Chondrocyte (in vitro differentiated cells): ENCODE data around the gene RAI1. TPM values are rescaled to one million over a fixed set of nuclear protein-coding genes. Genes with fewer than 3 reads are reported as not detected.

Source experiments
- DNase-seq: peaks from one replicate; pipeline ENCODE4 v3.0.0; 2021; ENCODE audit warnings: mixed read lengths, low spot score
- H3K27ac Mint-ChIP-seq: one replicate; pipeline ENCODE4 v1.8.0; 2021; ENCODE audit warnings: mild to moderate bottlenecking, moderate library complexity, mixed read lengths; ENCODE audit not compliant: unreplicated experiment
- H3K27me3 Mint-ChIP-seq: 2 replicates; pipeline ENCODE4 v1.8.0; 2021; ENCODE audit warnings: low read depth, mixed read lengths
- H3K36me3 Mint-ChIP-seq: 2 replicates; pipeline ENCODE4 v1.8.0; 2021; ENCODE audit warnings: low read depth, mixed read lengths
- H3K4me1 Mint-ChIP-seq: 2 replicates; pipeline ENCODE4 v1.8.0; 2021; ENCODE audit warnings: low read depth, mild to moderate bottlenecking, mixed read lengths
- H3K4me3 Mint-ChIP-seq: one replicate; pipeline ENCODE4 v1.8.0; 2021; ENCODE audit warnings: mild to moderate bottlenecking, moderate library complexity, mixed read lengths; ENCODE audit not compliant: unreplicated experiment
- H3K9me3 Mint-ChIP-seq: 2 replicates; pipeline ENCODE4 v1.8.0; 2021; ENCODE audit warnings: low read depth, mixed read lengths
- total RNA-seq: library from RNA; stranded (reverse); gene quantifications from 3 replicates; pipeline ENCODE4 v1.2.1, GENCODE V29; 2021
- TF ChIP-seq, protein P1 (sequence below): fragments of 200-600 bp; sonication (generic); IDR thresholded peaks from 2 replicates; pipeline ENCODE4 v1.5.0; 2021; ENCODE audit warnings: antibody characterized with exemption, mild to moderate bottlenecking, moderate library complexity

Gene RAI1
- total RNA-seq, 1 donor from 2014 or later, result 28.7 TPM

DNA sequence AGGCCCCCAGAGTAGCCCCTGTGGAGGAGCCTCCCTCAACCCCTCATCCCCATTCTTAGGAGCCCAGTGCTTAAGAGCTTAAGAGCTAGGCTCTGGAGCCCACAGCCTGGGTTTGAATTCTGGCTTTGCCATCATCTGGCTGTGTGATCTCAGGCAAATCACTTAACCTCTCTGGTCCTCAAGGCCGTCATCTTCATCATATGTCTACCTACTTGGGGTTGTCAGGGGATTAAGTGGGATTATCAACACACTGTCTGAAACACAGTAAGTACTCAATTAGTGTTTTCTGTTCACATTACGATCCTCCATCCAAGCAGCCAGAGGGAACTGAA is 150.7 kb downstream of the RAI1 start:
- Mint-ChIP-seq H3K4me1 (peaks cover 19% of the 10 kb centered on the region), H3K36me3 (no peaks in the 10 kb centered on the region)

GRCh38 chr17:17833658-17834357 is 152.6 kb downstream of the RAI1 start:
- TF ChIP-seq, protein P1, sequence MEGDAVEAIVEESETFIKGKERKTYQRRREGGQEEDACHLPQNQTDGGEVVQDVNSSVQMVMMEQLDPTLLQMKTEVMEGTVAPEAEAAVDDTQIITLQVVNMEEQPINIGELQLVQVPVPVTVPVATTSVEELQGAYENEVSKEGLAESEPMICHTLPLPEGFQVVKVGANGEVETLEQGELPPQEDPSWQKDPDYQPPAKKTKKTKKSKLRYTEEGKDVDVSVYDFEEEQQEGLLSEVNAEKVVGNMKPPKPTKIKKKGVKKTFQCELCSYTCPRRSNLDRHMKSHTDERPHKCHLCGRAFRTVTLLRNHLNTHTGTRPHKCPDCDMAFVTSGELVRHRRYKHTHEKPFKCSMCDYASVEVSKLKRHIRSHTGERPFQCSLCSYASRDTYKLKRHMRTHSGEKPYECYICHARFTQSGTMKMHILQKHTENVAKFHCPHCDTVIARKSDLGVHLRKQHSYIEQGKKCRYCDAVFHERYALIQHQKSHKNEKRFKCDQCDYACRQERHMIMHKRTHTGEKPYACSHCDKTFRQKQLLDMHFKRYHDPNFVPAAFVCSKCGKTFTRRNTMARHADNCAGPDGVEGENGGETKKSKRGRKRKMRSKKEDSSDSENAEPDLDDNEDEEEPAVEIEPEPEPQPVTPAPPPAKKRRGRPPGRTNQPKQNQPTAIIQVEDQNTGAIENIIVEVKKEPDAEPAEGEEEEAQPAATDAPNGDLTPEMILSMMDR, result no peak
- no peaks in the 10 kb centered on the region for H3K9me3 Mint-ChIP-seq
- peaks cover 37% of the 10 kb centered on the region for H3K4me1 Mint-ChIP-seq
- no peak overlapping the region for H3K27ac Mint-ChIP-seq
- H3K36me3 Mint-ChIP-seq, result no peaks in the 10 kb centered on the region
- H3K27me3 Mint-ChIP-seq, result no peaks in the 10 kb centered on the region
- H3K4me3 Mint-ChIP-seq, result no peak overlapping the region
- DNase-seq, result no peak

More for the DNA sequence above, 150.7 kb downstream of the RAI1 start:
- no peak overlapping the region for H3K27ac Mint-ChIP-seq
- TF ChIP-seq, protein P1, result no peak
- DNase-seq, result no peak
- H3K27me3 Mint-ChIP-seq, result no peaks in the 10 kb centered on the region
- no peak overlapping the region for H3K4me3 Mint-ChIP-seq
- no peaks in the 10 kb centered on the region for H3K9me3 Mint-ChIP-seq

DNA sequence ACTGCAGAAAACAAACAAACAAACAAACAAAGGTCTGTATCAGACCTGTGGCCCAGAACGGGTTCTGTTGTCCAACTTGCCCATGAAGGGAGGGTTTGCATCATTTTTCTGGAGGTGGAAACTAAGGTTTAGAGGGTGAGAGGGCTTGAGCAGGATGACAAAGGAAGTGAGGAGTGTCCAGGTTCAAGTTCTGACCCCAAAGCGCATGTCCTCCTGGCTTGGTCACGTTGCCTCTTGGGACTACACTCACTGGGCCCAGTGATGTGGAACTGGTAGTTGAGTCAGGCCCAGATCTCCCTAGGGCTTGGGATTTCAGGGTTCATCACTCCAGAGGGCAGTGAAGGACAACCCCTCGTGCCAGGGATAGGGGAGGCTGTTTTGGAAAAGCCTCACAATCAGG is 153.7 kb downstream of the RAI1 start:
- Mint-ChIP-seq H3K4me1 (peaks cover 46% of the 10 kb centered on the region), H3K9me3 (no peaks in the 10 kb centered on the region), H3K27ac (peak overlapping the region; percentile 17), H3K36me3 (no peaks in the 10 kb centered on the region), H3K27me3 (no peaks in the 10 kb centered on the region), H3K4me3 (no peak overlapping the region)
- no peak for DNase-seq
- TF ChIP-seq, protein P1, result no peak

DNA sequence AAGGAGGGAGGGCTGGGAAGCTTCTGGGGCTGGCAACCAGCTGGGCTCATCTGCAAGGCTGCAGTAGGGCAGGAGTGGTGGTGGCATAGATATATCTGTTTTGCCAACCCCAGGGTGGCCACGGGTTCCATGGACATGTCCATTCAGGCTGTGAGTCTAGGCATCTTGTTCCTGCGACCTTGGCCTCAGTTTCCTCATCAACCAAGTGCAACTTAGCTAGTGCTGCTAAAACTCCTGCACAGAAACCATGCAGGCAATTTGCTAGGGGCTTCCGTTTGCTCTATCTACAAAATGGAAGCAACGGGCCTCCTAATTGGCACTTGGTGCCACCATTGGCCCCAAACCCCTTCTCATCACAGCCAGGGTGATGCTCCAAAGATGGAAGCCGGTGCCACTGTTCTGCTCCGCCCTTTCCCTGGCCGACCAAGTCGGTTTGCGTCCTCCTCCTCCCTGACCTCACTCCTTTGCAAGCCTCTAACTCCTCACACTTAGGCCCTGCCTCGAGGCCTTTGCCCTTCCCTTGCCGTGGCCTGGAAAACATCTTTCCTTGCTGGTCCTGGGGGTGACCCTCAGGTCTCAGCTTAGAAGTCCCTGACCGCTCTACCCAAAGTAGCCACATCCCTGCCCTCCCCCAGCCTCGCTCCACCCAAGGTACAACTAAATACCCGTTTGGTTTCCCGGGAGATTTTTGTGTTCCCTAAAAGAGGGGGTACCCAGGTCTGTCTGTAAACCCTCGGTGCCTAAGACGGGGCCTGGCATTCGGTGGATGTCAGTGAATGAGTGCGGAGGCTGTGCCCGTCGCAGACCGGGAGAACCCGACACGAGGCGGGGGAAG is 154.4 kb downstream of the RAI1 start:
- Mint-ChIP-seq H3K9me3 (no peaks in the 10 kb centered on the region), H3K4me3 (peak overlapping the region; percentile 82), H3K27ac (peak overlapping the region; percentile 87), H3K27me3 (no peaks in the 10 kb centered on the region), H3K4me1 (peaks cover 46% of the 10 kb centered on the region), H3K36me3 (no peaks in the 10 kb centered on the region)
- DNase-seq, result no peak
- TF ChIP-seq, protein P1, result no peak

- no peak for DNase-seq
- TF ChIP-seq, protein P1, result no peak
- Mint-ChIP-seq H3K9me3 (no peaks in the 10 kb centered on the region), H3K4me1 (peaks cover 53% of the 10 kb centered on the region), H3K4me3 (peak overlapping the region; percentile 82), H3K27ac (peak overlapping the region; percentile 87), H3K36me3 (no peaks in the 10 kb centered on the region), H3K27me3 (no peaks in the 10 kb centered on the region)
Measured at GRCh38 chr17:17836250-17836817, 155.1 kb downstream of the RAI1 start.
